HepG2 (cell line): Measurements from ENCODE around the gene SEPTIN12. TPM values are rescaled to one million over a fixed set of nuclear protein-coding genes. Genes with fewer than 3 reads are reported as not detected.

ENCODE experiments used
- ATAC-seq: fragments of 200-7000 bp; cut with Tn5 transposase; 3 replicates; pipeline ENCODE4 v1.9.1; 2020; ENCODE audit warnings: mild to moderate bottlenecking, moderate library complexity
- BruUV-seq: library from RNA; stranded (reverse); fragments of 400-500 nt; replicated peaks from 2 replicates; lab custom pipeline; 2021; lab: Mats Ljungman, UMichigan
- CTCF ChIA-PET: fragments of 300-600 bp; formaldehyde crosslinking; extraction: SDS; loops from one replicate; lab custom pipeline; 2021; ENCODE audit warnings: low total read pairs, inconsistent platforms, low intra/inter-chr PET ratio; lab: Yijun Ruan, JAX
- POLR2A ChIA-PET: fragments of 350-600 bp; sonication (Branson Sonifier 250); formaldehyde crosslinking; loops from one replicate; lab custom pipeline; 2020; ENCODE audit warnings: antibody characterized with exemption, inconsistent platforms; lab: Yijun Ruan, JAX
- DNase-seq: peaks from one replicate; pipeline ENCODE4 v3.0.0-alpha.2; 2015; ENCODE audit warnings: low spot score
- FAIRE-seq: peaks from 3 replicates; lab custom pipeline; 2011; peaks lifted over from hg19 to GRCh38; lab: Jason Lieb, UNC
- H2AFZ ChIP-seq: one replicate; pipeline ENCODE4 v1.6.1; 2011; ENCODE audit warnings: low read length, inconsistent platforms
- H3K27ac ChIP-seq: fragments of 300-600 bp; 3 replicates; pipeline ENCODE4 v1.8.0; 2011; ENCODE audit warnings: mixed run types, mild to moderate bottlenecking, mixed read lengths, low read length, inconsistent platforms; ENCODE audit not compliant: insufficient read depth; ENCODE audit errors: extremely low read length
- H3K27me3 ChIP-seq, 2 experiments: fragments of 200-600 bp in 1 of 2; 2 replicates in 1 of 2; 3 replicates in 1 of 2; pipeline versions ENCODE4 v1.6.0 to v1.8.0; 2011; ENCODE audit warnings: low read length in 2 of 2, mild to moderate bottlenecking in 2 of 2, moderate library complexity in 2 of 2, inconsistent platforms in 1 of 2; ENCODE audit not compliant: insufficient read depth in 2 of 2, control insufficient read depth in 1 of 2
- H3K36me3 ChIP-seq, 2 experiments: fragments of 200-600 bp in 1 of 2; replicated peaks in 1 of 2; 2 replicates in 1 of 2; 3 replicates in 1 of 2; pipeline versions ENCODE4 v1.5.1 to v1.8.0; 2011; ENCODE audit warnings: low read length in 2 of 2, inconsistent platforms in 1 of 2; ENCODE audit not compliant: insufficient read depth in 2 of 2, control insufficient read depth in 1 of 2
- H3K4me1 ChIP-seq: 2 replicates; pipeline ENCODE4 v1.5.1; 2012; ENCODE audit warnings: low read length, inconsistent platforms; ENCODE audit not compliant: insufficient read depth
- H3K4me2 ChIP-seq: 2 replicates; pipeline ENCODE4 v1.6.0; 2011; ENCODE audit warnings: low read depth, low read length, inconsistent platforms
- H3K4me3 ChIP-seq, 3 experiments: fragments of 200-600 bp in 1 of 3; sonication (generic), shearing (Covaris generic) in 1 of 3; replicated peaks in 1 of 3; 2 replicates each; pipeline ENCODE4 v1.5.1; 2011 to 2016; ENCODE audit warnings: low read length in 3 of 3, inconsistent platforms in 2 of 3, low read depth in 2 of 3, mild to moderate bottlenecking in 2 of 3, control low read depth in 1 of 3, mixed read lengths in 1 of 3; ENCODE audit not compliant: insufficient read depth in 1 of 3
- H3K79me2 ChIP-seq: one replicate; pipeline ENCODE4 v1.6.1; 2011; ENCODE audit warnings: low read length, inconsistent platforms; ENCODE audit not compliant: insufficient read depth
- H3K9ac ChIP-seq: 2 replicates; pipeline ENCODE4 v1.6.0; 2011; ENCODE audit warnings: mild to moderate bottlenecking, low read depth, low read length, inconsistent platforms; ENCODE audit not compliant: insufficient read depth
- H3K9me3 ChIP-seq: 2 replicates; pipeline ENCODE4 v1.5.1; 2012; ENCODE audit warnings: mild to moderate bottlenecking, low read length
- H4K20me1 ChIP-seq: 2 replicates; pipeline ENCODE4 v1.6.0; 2011; ENCODE audit warnings: inconsistent platforms, mild to moderate bottlenecking, low read length, moderate library complexity; ENCODE audit not compliant: insufficient read depth
- MATR3 ChIP-seq: sonication (generic); formaldehyde crosslinking; IDR thresholded peaks from 2 replicates; pipeline ENCODE4 v1.4.0; 2020; ENCODE audit warnings: missing genetic modification reagents
- NCOA1 ChIP-seq: sonication (generic); formaldehyde crosslinking; IDR thresholded peaks from 2 replicates; pipeline ENCODE4 v1.9.0; 2021; ENCODE audit warnings: missing genetic modification reagents
- THAP7 ChIP-seq: sonication (generic); formaldehyde crosslinking; IDR thresholded peaks from 2 replicates; pipeline ENCODE4 v1.8.1; 2023; ENCODE audit warnings: mild to moderate bottlenecking, missing genetic modification reagents
- ZNF646 ChIP-seq: sonication (generic); formaldehyde crosslinking; IDR thresholded peaks from 2 replicates; pipeline ENCODE4 v1.9.0; 2021; ENCODE audit warnings: mild to moderate bottlenecking, missing genetic modification reagents
- WGBS: methylation state at CpG from one replicate; pipeline ENCODE4 v1.1.6; 2017; ENCODE audit warnings: low lambda C conversion rate; 5-methylcytosine and 5-hydroxymethylcytosine counted together
- in situ Hi-C: cut with HindIII; loops from 2 replicates; pipeline ENCODE4 v1.10.0; 2017; ENCODE audit warnings: low pct_unique_long_range_greater_than_20kb; ENCODE audit not compliant: extremely low pct_ligation_motif_present
- intact Hi-C: fragments of 100-400 bp; cut with micrococcal nuclease; formaldehyde crosslinking; loops from one replicate; pipeline ENCODE4 v1.10.0; 2022; ENCODE audit not compliant: unreplicated experiment
- polyA plus RNA-seq, 8 experiments: library from polyadenylated mRNA; depleted of rRNA in 3 of 8; stranded (reverse) in 7 of 8; unstranded in 1 of 8; fragments of >200 nt; fragmentation: Illumina TruSeq in 4 of 8; extraction: Trizol in 4 of 8; gene quantifications; 2 replicates each; pipeline versions ENCODE4 v1.2.1 to v1.2.3, GENCODE V29; 2011 to 2016; ENCODE audit warnings: low read depth in 4 of 8, missing spikeins in 1 of 8, mixed read lengths in 1 of 8; ENCODE audit not compliant: insufficient read depth in 1 of 8
- total RNA-seq, 5 experiments: library from RNA; depleted of rRNA; stranded (reverse); fragments of >200 nt; fragmentation: Illumina TruSeq; extraction: Trizol; gene quantifications; 2 replicates each; pipeline ENCODE4 v1.2.3, GENCODE V29; 2016; ENCODE audit warnings: low read depth in 1 of 5
- TF ChIP-seq, protein P1 (sequence below): sonication (generic); formaldehyde crosslinking; IDR thresholded peaks from 2 replicates; pipeline ENCODE4 v1.4.0; 2020; ENCODE audit warnings: mild to moderate bottlenecking, missing genetic modification reagents

SEPTIN12 gene
- total and polyA plus RNA-seq, 2 of the 13 experiments (the other 11 are each of a cell fraction or from before 2014, with no cell fraction given), result 0.22 TPM; not detected in 1

DNA sequence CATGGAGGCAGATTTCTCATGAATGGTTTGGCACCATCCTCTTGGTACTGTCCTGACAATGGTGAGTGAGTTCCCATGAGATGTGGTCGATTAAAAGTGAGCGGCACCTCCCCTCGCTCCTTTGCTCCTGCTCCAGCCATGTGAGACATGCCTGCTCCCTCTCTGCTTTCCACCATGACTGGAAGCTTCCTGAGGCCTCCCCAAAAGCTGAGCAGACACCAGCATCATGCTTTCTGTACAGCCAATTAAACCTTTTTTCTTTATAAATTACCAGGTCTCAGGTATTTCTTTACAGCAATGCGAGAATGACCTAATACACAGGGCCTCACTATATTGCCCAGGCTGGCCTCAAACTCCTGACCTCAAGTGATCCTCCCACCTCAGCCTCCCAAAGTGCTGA, 33.3 kb downstream of the SEPTIN12 start:
- DNase-seq (no peak), FAIRE-seq (no peak), ATAC-seq (no peak)
- BruUV-seq, result no TSS peak
- Histone ChIP-seq H3K79me2 (peaks cover 3% of the 10 kb centered on the region), H3K27me3 (no peaks in the 10 kb centered on the region), H4K20me1 (no peaks in the 10 kb centered on the region), H3K9me3 (no peaks in the 10 kb centered on the region; the same call in 1 of the 2 replicates), H3K4me1 (no peaks in the 10 kb centered on the region), H3K4me2 (no peak overlapping the region), H3K27ac (no peak overlapping the region), H3K36me3 (peaks cover 22 to 61% of the 10 kb centered on the region in 2 experiments), H3K4me3 (no peak overlapping the region), H2AFZ (no peak overlapping the region), H3K9ac (no peak overlapping the region)
- TF ChIP-seq ZNF646 (CRISPR knock-in tag), result no peak
- TF ChIP-seq NCOA1 (CRISPR knock-in tag), result no peak
- TF ChIP-seq, protein P1, sequence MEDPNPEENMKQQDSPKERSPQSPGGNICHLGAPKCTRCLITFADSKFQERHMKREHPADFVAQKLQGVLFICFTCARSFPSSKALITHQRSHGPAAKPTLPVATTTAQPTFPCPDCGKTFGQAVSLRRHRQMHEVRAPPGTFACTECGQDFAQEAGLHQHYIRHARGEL (CRISPR knock-in tag), result no peak
- no peak for TF ChIP-seq THAP7
- TF ChIP-seq MATR3 (CRISPR knock-in tag), result no peak
- WGBS, result 100% methylated on average over 4 of the region's 4 CpGs
- ChIA-PET POLR2A (no interaction called here), CTCF (no interaction called here)
- in situ Hi-C loops (no loop called here), intact Hi-C loops (no loop called here)
